Trophoblast cell (in vitro differentiated cells and primary cell): ENCODE results near the gene RPL37A.

Source experiments
- DNase-seq, 2 donors: peaks; one replicate each; pipeline ENCODE4 v3.0.0-alpha.2; 2016
- H2AFZ ChIP-seq: 2 replicates; pipeline ENCODE4 v1.6.1; 2013; ENCODE audit warnings: low read length, moderate library complexity, mild to moderate bottlenecking; ENCODE audit not compliant: insufficient read depth, poor library complexity
- H2AK5ac ChIP-seq: 2 replicates; pipeline ENCODE4 v1.6.1; 2013; ENCODE audit warnings: mild to moderate bottlenecking, low read length
- H2BK120ac ChIP-seq: 2 replicates; pipeline ENCODE4 v1.6.1; 2013; ENCODE audit warnings: low read length, mild to moderate bottlenecking, moderate library complexity; ENCODE audit not compliant: insufficient read depth, poor library complexity
- H2BK12ac ChIP-seq: 2 replicates; pipeline ENCODE4 v1.6.1; 2013; ENCODE audit warnings: mild to moderate bottlenecking, low read length, moderate library complexity
- H2BK5ac ChIP-seq: 2 replicates; pipeline ENCODE4 v1.6.1; 2013; ENCODE audit warnings: low read length, low read depth, moderate library complexity, mild to moderate bottlenecking; ENCODE audit not compliant: poor library complexity
- H3K14ac ChIP-seq: 2 replicates; pipeline ENCODE4 v1.6.1; 2013; ENCODE audit warnings: mild to moderate bottlenecking, low read length
- H3K18ac ChIP-seq: 2 replicates; pipeline ENCODE4 v1.6.1; 2013; ENCODE audit warnings: mild to moderate bottlenecking, low read length
- H3K23ac ChIP-seq: 2 replicates; pipeline ENCODE4 v1.6.1; 2013; ENCODE audit warnings: low read length
- H3K27ac ChIP-seq: 2 replicates; pipeline ENCODE4 v1.5.1; 2013; ENCODE audit warnings: low read depth, mild to moderate bottlenecking, inconsistent platforms, low read length, moderate library complexity
- H3K27me3 ChIP-seq: 2 replicates; pipeline ENCODE4 v1.6.1; 2013; ENCODE audit warnings: inconsistent platforms, mild to moderate bottlenecking, low read length, moderate library complexity; ENCODE audit not compliant: insufficient read depth
- H3K36me3 ChIP-seq, 2 experiments: 1 replicate in 1 of 2; 2 replicates in 1 of 2; pipeline ENCODE4 v1.6.1; 2013; ENCODE audit warnings: low read length in 2 of 2, mild to moderate bottlenecking in 2 of 2, moderate library complexity in 1 of 2; ENCODE audit not compliant: insufficient read depth in 2 of 2, control insufficient read depth in 1 of 2
- H3K4ac ChIP-seq: 2 replicates; pipeline ENCODE4 v1.6.1; 2013; ENCODE audit warnings: low read depth, mild to moderate bottlenecking, low read length, moderate library complexity
- H3K4me1 ChIP-seq, 2 experiments: 1 replicate in 1 of 2; 2 replicates in 1 of 2; pipeline ENCODE4 v1.6.1; 2013; ENCODE audit warnings: low read length in 2 of 2, mild to moderate bottlenecking in 2 of 2, moderate library complexity in 1 of 2; ENCODE audit not compliant: insufficient read depth in 2 of 2, control insufficient read depth in 1 of 2
- H3K4me2 ChIP-seq: 2 replicates; pipeline ENCODE4 v1.6.1; 2013; ENCODE audit warnings: inconsistent platforms, mild to moderate bottlenecking, low read length, moderate library complexity
- H3K4me3 ChIP-seq: 2 replicates; pipeline ENCODE4 v1.5.1; 2013; ENCODE audit warnings: mild to moderate bottlenecking, low read depth, low read length, inconsistent platforms
- H3K79me1 ChIP-seq: one replicate; pipeline ENCODE4 v1.6.1; 2013; ENCODE audit warnings: low read length
- H3K79me2 ChIP-seq: 2 replicates; pipeline ENCODE4 v1.6.1; 2013; ENCODE audit warnings: low read length, mild to moderate bottlenecking; ENCODE audit not compliant: control insufficient read depth, insufficient read depth, poor library complexity
- H3K9ac ChIP-seq: 2 replicates; pipeline ENCODE4 v1.6.1; 2013; ENCODE audit warnings: mild to moderate bottlenecking, low read length
- H3K9me3 ChIP-seq: 2 replicates; pipeline ENCODE4 v1.6.1; 2013; ENCODE audit warnings: low read depth, mild to moderate bottlenecking, control low read depth, inconsistent platforms, low read length; ENCODE audit not compliant: insufficient read depth
- H4K12ac ChIP-seq: 2 replicates; pipeline ENCODE4 v1.6.1; 2013; ENCODE audit warnings: low read depth, mild to moderate bottlenecking, low read length, moderate library complexity
- H4K8ac ChIP-seq: 2 replicates; pipeline ENCODE4 v1.6.1; 2013; ENCODE audit warnings: low read depth, mild to moderate bottlenecking, low read length, moderate library complexity
- H4K91ac ChIP-seq: one replicate; pipeline ENCODE4 v1.6.1; 2013; ENCODE audit warnings: low read depth, mild to moderate bottlenecking, low read length, moderate library complexity
- WGBS: extraction: QIAGEN DNeasy Blood & Tissue Kit; methylation state at CpG from one replicate; pipeline ENCODE4 v1.1.7; 2013; ENCODE audit warnings: missing lambda C conversion rate; ENCODE audit not compliant: insufficient read length, insufficient coverage; ENCODE audit errors: extremely low coverage; 5-methylcytosine and 5-hydroxymethylcytosine counted together

RPL37A gene

DNA sequence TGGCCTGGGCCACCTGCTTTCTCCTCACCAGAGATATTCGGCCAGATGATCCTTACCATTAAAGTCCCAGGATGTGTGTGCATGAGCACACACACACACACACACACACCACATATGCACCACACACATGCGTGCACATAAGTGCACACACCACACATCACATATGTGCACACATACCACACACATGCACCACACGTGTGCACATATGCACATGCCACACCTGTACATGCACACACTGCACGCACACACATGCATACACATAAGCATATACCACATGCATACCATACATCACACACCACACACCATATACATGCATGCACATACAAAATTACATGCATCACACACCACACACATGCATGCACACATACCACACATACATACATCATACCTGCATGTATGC is 38.7 kb downstream of the RPL37A start:
- Histone ChIP-seq H2BK12ac (no peak overlapping the region), H3K18ac (no peak overlapping the region), H4K8ac (no peak overlapping the region), H4K12ac (no peak overlapping the region), H3K9me3 (peaks cover 4% of the 10 kb centered on the region), H3K79me1 (peaks cover 3% of the 10 kb centered on the region), H2AFZ (no peak overlapping the region), H3K4me1 (peaks cover 27 to 29% of the 10 kb centered on the region in 2 experiments), H3K27me3 (no peaks in the 10 kb centered on the region), H4K91ac (no peak overlapping the region), H3K9ac (no peak overlapping the region), H3K36me3 (peaks cover 0 to 3% of the 10 kb centered on the region in 2 experiments), H2AK5ac (no peak overlapping the region), H2BK120ac (no peak overlapping the region), H3K27ac (no peak overlapping the region), H3K4me2 (no peak overlapping the region), H3K14ac (no peak overlapping the region), H3K4ac (no peak overlapping the region), H2BK5ac (no peak overlapping the region), H3K23ac (no peak overlapping the region), H3K79me2 (no peaks in the 10 kb centered on the region), H3K4me3 (peak overlapping the region; percentile 15)
- no peak for DNase-seq
- WGBS: no CpG with 5 or more reads among the region's 4 CpGs

DNA sequence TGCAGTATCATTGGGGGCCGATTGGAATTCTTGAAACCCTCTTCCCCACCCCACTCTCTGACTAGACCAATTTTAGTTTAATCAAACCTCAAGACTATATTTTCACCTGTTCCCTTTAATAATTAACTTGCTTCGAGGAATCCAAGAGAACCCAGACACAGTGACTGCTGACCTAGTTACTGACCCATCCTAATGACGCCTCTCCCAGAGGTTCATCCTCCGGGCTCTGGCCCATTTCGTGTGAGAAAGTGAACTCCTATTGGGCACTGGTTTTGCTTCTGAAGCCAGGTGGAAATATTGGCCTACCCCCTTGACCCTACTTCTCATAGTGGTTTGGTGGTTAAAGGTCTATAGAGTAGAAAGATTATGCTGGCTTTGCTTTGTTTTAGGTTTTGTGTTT is 39.9 kb downstream of the RPL37A start:
- no peak overlapping the region for H3K4me2 ChIP-seq
- H3K18ac ChIP-seq: no peak overlapping the region
- WGBS: no CpG with 5 or more reads among the region's 5 CpGs
- no peak overlapping the region for H4K8ac ChIP-seq
- H4K12ac ChIP-seq: no peak overlapping the region
- H3K14ac ChIP-seq: no peak overlapping the region
- peaks cover 4% of the 10 kb centered on the region for H3K9me3 ChIP-seq
- peaks cover 1 to 3% of the 10 kb centered on the region in 2 experiments for H3K36me3 ChIP-seq
- H2BK12ac ChIP-seq: no peak overlapping the region
- no peak overlapping the region for H2AFZ ChIP-seq
- peaks cover 3% of the 10 kb centered on the region for H3K79me1 ChIP-seq
- no peak overlapping the region for H4K91ac ChIP-seq
- peaks cover 25 to 27% of the 10 kb centered on the region in 2 experiments for H3K4me1 ChIP-seq
- no peak overlapping the region for H2BK120ac ChIP-seq
- H3K79me2 ChIP-seq: no peaks in the 10 kb centered on the region
- H3K23ac ChIP-seq: no peak overlapping the region
- no peak for DNase-seq
- H3K4me3 ChIP-seq: no peak overlapping the region
- H3K27me3 ChIP-seq: no peaks in the 10 kb centered on the region
- no peak overlapping the region for H2AK5ac ChIP-seq
- H3K9ac ChIP-seq: no peak overlapping the region
- no peak overlapping the region for H2BK5ac ChIP-seq
- H3K4ac ChIP-seq: no peak overlapping the region
- no peak overlapping the region for H3K27ac ChIP-seq

DNA sequence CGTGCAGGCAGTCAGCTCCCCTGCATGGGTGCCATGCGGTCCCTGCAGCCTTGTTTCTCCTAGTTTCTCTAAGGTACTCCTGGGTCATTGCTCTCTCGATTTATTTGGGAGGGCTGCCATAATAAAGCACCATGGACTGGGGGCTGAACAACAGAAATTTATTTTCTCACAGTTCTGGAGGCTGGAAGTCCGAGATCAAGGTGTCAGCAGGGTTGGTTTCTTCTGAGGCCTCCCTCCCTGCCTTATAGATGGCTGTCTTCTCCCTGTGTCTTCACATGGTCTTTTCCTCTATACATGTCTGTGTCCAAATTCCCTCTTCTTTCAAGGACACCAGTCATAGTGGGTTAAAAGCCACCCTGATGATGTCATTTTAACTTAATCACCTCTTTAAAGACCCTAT is 40.5 kb downstream of the RPL37A start:
- Histone ChIP-seq H2AFZ (no peak overlapping the region), H4K91ac (no peak overlapping the region), H3K14ac (no peak overlapping the region), H3K27me3 (no peaks in the 10 kb centered on the region), H4K12ac (no peak overlapping the region), H3K27ac (no peak overlapping the region), H3K23ac (no peak overlapping the region), H2BK120ac (no peak overlapping the region), H2BK12ac (no peak overlapping the region), H3K36me3 (peaks cover 1 to 3% of the 10 kb centered on the region in 2 experiments), H3K9me3 (peaks cover 4% of the 10 kb centered on the region), H3K4me1 (peaks cover 21 to 24% of the 10 kb centered on the region in 2 experiments), H2BK5ac (no peak overlapping the region), H3K4me3 (no peak overlapping the region), H3K4ac (no peak overlapping the region), H3K79me1 (peaks cover 3% of the 10 kb centered on the region), H3K9ac (no peak overlapping the region), H4K8ac (no peak overlapping the region), H2AK5ac (no peak overlapping the region), H3K79me2 (no peaks in the 10 kb centered on the region), H3K18ac (no peak overlapping the region), H3K4me2 (no peak overlapping the region)
- WGBS: no CpG with 5 or more reads among the region's 4 CpGs
- DNase-seq: no peak

DNA sequence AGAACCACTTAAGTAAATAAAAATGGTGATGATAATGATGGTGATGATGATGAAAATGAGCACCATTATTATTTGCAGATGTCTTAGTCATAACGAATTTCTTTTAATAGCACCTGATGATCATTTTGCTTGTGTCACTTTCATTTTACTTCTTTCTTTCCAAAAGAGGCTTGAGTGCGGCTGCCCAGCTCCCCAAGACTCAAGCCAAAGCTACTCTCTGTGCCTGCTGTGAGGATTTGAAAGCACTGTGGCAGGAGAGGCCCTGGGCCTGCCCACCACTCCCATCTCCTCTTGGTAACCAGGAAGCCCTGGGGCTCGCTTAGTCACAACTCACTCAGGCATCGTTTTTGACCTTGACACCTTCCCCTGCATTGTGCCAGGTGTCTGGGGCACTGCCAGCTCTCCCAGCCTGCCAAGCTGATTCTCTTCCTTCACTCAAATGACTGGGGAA is 41.2 kb downstream of the RPL37A start:
- Histone ChIP-seq H3K27ac (no peak overlapping the region), H2BK120ac (no peak overlapping the region), H2BK5ac (no peak overlapping the region), H2BK12ac (no peak overlapping the region), H4K12ac (no peak overlapping the region), H3K14ac (no peak overlapping the region), H4K91ac (no peak overlapping the region), H3K79me1 (peaks cover 3% of the 10 kb centered on the region), H3K4ac (no peak overlapping the region), H3K9ac (no peak overlapping the region), H3K23ac (no peak overlapping the region), H4K8ac (no peak overlapping the region), H3K79me2 (no peaks in the 10 kb centered on the region), H3K4me1 (peaks cover 21 to 24% of the 10 kb centered on the region in 2 experiments), H2AK5ac (no peak overlapping the region), H3K27me3 (no peaks in the 10 kb centered on the region), H3K18ac (no peak overlapping the region), H2AFZ (no peak overlapping the region), H3K4me2 (no peak overlapping the region), H3K4me3 (no peak overlapping the region), H3K9me3 (peaks cover 4% of the 10 kb centered on the region), H3K36me3 (peaks cover 1 to 3% of the 10 kb centered on the region in 2 experiments)
- no CpG with 5 or more reads among the region's 4 CpGs for WGBS
- DNase-seq: no peak
